GM23248 (cell line): ENCODE results near the gene REG4. TPM values are rescaled to one million over a fixed set of nuclear protein-coding genes. Genes with fewer than 3 reads are reported as not detected.

Source experiments
- DNase-seq: peaks from one replicate; pipeline ENCODE4 v3.0.0-alpha.2; 2015
- H2AFZ ChIP-seq: fragments of 200-600 bp; sonication (generic); 2 replicates; pipeline ENCODE4 v1.6.1; 2016; ENCODE audit warnings: antibody characterized with exemption
- H3F3A ChIP-seq: fragments of 200-600 bp; sonication (generic); 2 replicates; pipeline ENCODE4 v1.6.1; 2016; ENCODE audit warnings: mild to moderate bottlenecking, antibody characterized with exemption, mixed run types; ENCODE audit not compliant: insufficient read depth
- H3K27ac ChIP-seq: fragments of 200-600 bp; sonication (generic); 2 replicates; pipeline ENCODE4 v1.5.1; 2016; ENCODE audit warnings: mild to moderate bottlenecking
- H3K27me3 ChIP-seq: fragments of 200-600 bp; sonication (generic); replicated peaks from 2 replicates; pipeline ENCODE4 v1.6.1; 2016; ENCODE audit warnings: mild to moderate bottlenecking; ENCODE audit not compliant: insufficient read depth
- H3K36me3 ChIP-seq: fragments of 200-600 bp; sonication (generic); 2 replicates; pipeline ENCODE4 v1.6.1; 2016; ENCODE audit warnings: low read depth, mild to moderate bottlenecking
- H3K4me1 ChIP-seq: fragments of 200-600 bp; sonication (generic); 2 replicates; pipeline ENCODE4 v1.6.1; 2016; ENCODE audit warnings: mild to moderate bottlenecking; ENCODE audit not compliant: insufficient read depth
- H3K4me2 ChIP-seq: fragments of 200-600 bp; sonication (generic); one replicate; pipeline ENCODE4 v1.6.1; 2016; ENCODE audit warnings: mild to moderate bottlenecking; ENCODE audit not compliant: unreplicated experiment
- H3K4me3 ChIP-seq: fragments of 200-600 bp; sonication (generic); 2 replicates; pipeline ENCODE4 v1.5.1; 2016; ENCODE audit warnings: mild to moderate bottlenecking
- H3K79me2 ChIP-seq: fragments of 200-600 bp; sonication (generic); 2 replicates; pipeline ENCODE4 v1.6.1; 2016; ENCODE audit warnings: mild to moderate bottlenecking; ENCODE audit not compliant: insufficient read depth
- H3K9ac ChIP-seq: fragments of 200-600 bp; sonication (generic); 2 replicates; pipeline ENCODE4 v1.6.1; 2016; ENCODE audit warnings: mild to moderate bottlenecking
- H3K9me2 ChIP-seq: fragments of 200-600 bp; sonication (generic); 2 replicates; pipeline ENCODE4 v1.6.1; 2016; ENCODE audit warnings: mixed run types, mild to moderate bottlenecking, moderate library complexity; ENCODE audit not compliant: insufficient read depth
- H3K9me3 ChIP-seq: fragments of 200-600 bp; sonication (generic); one replicate; pipeline ENCODE4 v1.6.1; 2017; ENCODE audit warnings: low read depth
- H4K20me1 ChIP-seq: fragments of 200-600 bp; sonication (generic); 2 replicates; pipeline ENCODE4 v1.6.0; 2016; ENCODE audit not compliant: insufficient read depth
- EZH2 ChIP-seq: fragments of 200-600 bp; sonication (generic); IDR thresholded peaks from 2 replicates; pipeline ENCODE4 v1.6.1; 2018; ENCODE audit warnings: antibody characterized with exemption, mild to moderate bottlenecking; ENCODE audit not compliant: insufficient read depth, poor library complexity, severe bottlenecking
- EZH2phosphoT487 ChIP-seq: fragments of 200-600 bp; sonication (generic); IDR thresholded peaks from 2 replicates; pipeline ENCODE4 v1.6.1; 2018; ENCODE audit warnings: antibody characterized with exemption, moderate library complexity, mild to moderate bottlenecking, low read depth; ENCODE audit not compliant: insufficient read depth
- WGBS, 2 experiments: methylation state at CpG; one replicate each; pipeline ENCODE4 v1.1.6; 2015 to 2017; ENCODE audit warnings: low lambda C conversion rate in 2 of 2, low coverage in 1 of 2; ENCODE audit errors: missing lambda C conversion rate in 2 of 2; 5-methylcytosine and 5-hydroxymethylcytosine counted together
- in situ Hi-C: fragments of 300-500 bp; cut with MboI; formaldehyde crosslinking; loops from 2 replicates; pipeline ENCODE4 v1.15.0; 2020
- polyA plus RNA-seq: library from polyadenylated mRNA; unstranded; fragments of >200 nt; fragmentation: Nextera tagmentation; extraction: Ambion mirVana; gene quantifications from 2 replicates; pipeline ENCODE4 v1.2.1, GENCODE V29; 2016
- total RNA-seq: library from RNA; depleted of rRNA; stranded (reverse); fragments of >200 nt; shearing (Covaris generic); gene quantifications from 2 replicates; pipeline ENCODE4 v1.2.3, GENCODE V29; 2014

REG4 gene
- total and polyA plus RNA-seq, 2 experiments from 2014 or later: not detected

DNA sequence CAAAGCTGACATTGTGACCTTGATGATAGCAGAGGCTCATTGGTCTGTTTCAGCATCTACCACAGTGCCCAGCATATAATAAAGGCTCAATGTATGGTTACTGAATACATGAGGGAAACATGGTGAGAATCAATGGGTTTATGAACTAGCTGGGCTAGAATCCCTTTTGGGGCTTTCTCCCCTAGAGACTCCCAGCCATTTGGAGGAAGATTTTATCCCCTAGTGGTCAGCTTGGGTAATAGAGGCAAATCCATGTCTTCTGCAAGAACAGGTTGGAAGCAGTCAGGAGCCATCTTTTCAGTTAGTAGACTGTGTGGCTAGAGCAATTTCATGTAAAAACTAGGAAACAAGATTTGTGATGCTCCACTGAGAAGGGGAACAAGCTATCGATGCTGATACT lies 15.8 kb upstream of the REG4 start:
- no peak overlapping the region for H3K9ac ChIP-seq
- no peak overlapping the region for H2AFZ ChIP-seq
- H3K9me3 ChIP-seq: no peaks in the 10 kb centered on the region
- H3F3A ChIP-seq: no peaks in the 10 kb centered on the region
- no peaks in the 10 kb centered on the region for H3K9me2 ChIP-seq
- H3K4me1 ChIP-seq: no peaks in the 10 kb centered on the region
- H3K4me2 ChIP-seq: no peak overlapping the region
- DNase-seq: peak; percentile 19
- no peaks in the 10 kb centered on the region; the same call in 1 of the 2 replicates for H3K27me3 ChIP-seq
- H3K4me3 ChIP-seq: no peak overlapping the region
- TF ChIP-seq EZH2phosphoT487: no peak
- TF ChIP-seq EZH2: no peak
- in situ Hi-C loops: no loop called here
- WGBS, 2 experiments: 40 to 57% methylated on average over 1 of the region's 1 CpG
- no peak overlapping the region for H3K27ac ChIP-seq
- H3K79me2 ChIP-seq: no peaks in the 10 kb centered on the region
- no peaks in the 10 kb centered on the region for H3K36me3 ChIP-seq
- H4K20me1 ChIP-seq: no peaks in the 10 kb centered on the region

DNA sequence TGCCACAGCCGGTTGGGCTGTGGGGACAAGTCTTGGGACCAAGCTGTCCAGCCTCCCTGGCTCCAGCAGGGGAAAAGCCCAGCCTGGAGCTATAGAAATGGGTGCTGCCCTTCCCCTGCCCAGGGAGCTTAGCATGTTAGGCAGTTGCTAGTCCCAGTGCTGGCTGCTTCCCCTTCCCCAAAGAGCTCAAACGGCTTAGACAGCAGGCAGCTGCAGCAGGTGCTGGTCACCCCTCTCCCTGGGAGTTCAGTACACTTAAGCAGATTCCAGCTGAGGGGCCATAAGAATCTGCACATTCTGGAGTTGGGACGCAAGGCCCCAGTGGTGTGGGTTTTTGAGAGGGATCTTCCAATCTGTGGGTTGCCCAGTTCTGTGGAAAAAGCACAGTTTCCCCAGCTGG lies 11.1 kb upstream of the REG4 start:
- Histone ChIP-seq H4K20me1 (no peaks in the 10 kb centered on the region), H3K27me3 (no peaks in the 10 kb centered on the region; the same call in 1 of the 2 replicates), H3K27ac (no peak overlapping the region), H3F3A (no peaks in the 10 kb centered on the region), H3K36me3 (no peaks in the 10 kb centered on the region), H3K9me3 (no peaks in the 10 kb centered on the region), H2AFZ (no peak overlapping the region), H3K9me2 (no peaks in the 10 kb centered on the region), H3K4me3 (no peak overlapping the region), H3K79me2 (no peaks in the 10 kb centered on the region), H3K4me2 (no peak overlapping the region), H3K9ac (no peak overlapping the region), H3K4me1 (no peaks in the 10 kb centered on the region)
- no peak for TF ChIP-seq EZH2
- TF ChIP-seq EZH2phosphoT487: no peak
- in situ Hi-C loops: no loop called here
- DNase-seq: no peak
- WGBS, 2 experiments: 65 to 85% methylated on average over 3 of the region's 3 CpGs

DNA sequence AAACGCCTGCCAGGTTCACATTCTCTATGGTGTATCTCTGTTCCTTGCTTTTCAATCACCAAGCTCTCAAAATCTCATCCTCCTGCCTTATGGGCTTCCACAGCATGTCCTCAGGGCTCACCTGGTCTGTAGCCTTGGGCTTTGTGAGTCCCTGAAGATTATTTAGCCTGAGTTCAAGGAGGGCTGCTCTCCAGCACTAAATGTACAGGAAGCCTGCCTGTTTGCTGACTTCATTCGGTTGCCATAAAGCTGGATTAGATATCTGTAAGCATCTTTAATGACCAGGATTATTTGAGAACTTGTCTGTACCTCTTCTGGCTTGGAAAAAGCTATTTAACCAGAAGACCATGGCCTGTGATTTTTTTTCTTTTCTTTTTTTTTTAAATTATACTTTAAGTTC lies 6.9 kb upstream of the REG4 start:
- no peaks in the 10 kb centered on the region for H3F3A ChIP-seq
- H3K27ac ChIP-seq: no peak overlapping the region
- DNase-seq: no peak
- H3K79me2 ChIP-seq: no peaks in the 10 kb centered on the region
- H3K27me3 ChIP-seq: no peaks in the 10 kb centered on the region; the same call in 1 of the 2 replicates
- H2AFZ ChIP-seq: no peak overlapping the region
- H3K4me3 ChIP-seq: no peak overlapping the region
- H3K9me2 ChIP-seq: no peaks in the 10 kb centered on the region
- H3K4me1 ChIP-seq: peaks cover 5% of the 10 kb centered on the region; the same call in 1 of the 2 replicates
- no peaks in the 10 kb centered on the region for H3K9me3 ChIP-seq
- H3K9ac ChIP-seq: no peak overlapping the region
- H3K36me3 ChIP-seq: no peaks in the 10 kb centered on the region
- TF ChIP-seq EZH2: no peak
- TF ChIP-seq EZH2phosphoT487: no peak
- H3K4me2 ChIP-seq: no peak overlapping the region
- H4K20me1 ChIP-seq: no peaks in the 10 kb centered on the region
- 83 to 88% methylated on average over 2 of the region's 2 CpGs for WGBS, 2 experiments
- in situ Hi-C loops: no loop called here

DNA sequence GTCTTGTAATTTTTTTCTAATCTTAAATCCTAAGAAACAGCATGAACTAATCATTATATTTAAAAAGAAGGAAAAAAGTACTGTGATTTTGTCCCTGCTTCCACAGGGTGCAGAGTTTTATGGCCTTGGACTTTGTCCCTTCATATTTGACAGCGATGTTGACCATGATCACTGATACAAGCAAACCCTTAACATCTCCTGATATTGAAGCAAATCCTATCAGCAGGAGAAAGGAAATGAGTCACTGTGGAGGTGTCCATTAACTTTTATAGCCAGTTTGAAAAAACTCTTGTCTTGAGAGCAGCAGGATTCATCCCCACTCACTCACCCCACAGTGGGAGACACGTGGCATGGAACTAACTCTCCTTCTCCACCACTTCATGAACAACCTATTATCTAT lies 5.1 kb upstream of the REG4 start:
- peaks cover 5% of the 10 kb centered on the region; the same call in 1 of the 2 replicates for H3K4me1 ChIP-seq
- WGBS, 2 experiments: 69 to 80% methylated on average over 2 of the region's 2 CpGs
- H3K79me2 ChIP-seq: no peaks in the 10 kb centered on the region
- in situ Hi-C loops: no loop called here
- no peak overlapping the region for H3K27ac ChIP-seq
- H3K9ac ChIP-seq: no peak overlapping the region
- no peaks in the 10 kb centered on the region for H4K20me1 ChIP-seq
- no peaks in the 10 kb centered on the region for H3F3A ChIP-seq
- no peaks in the 10 kb centered on the region for H3K27me3 ChIP-seq
- no peak overlapping the region for H3K4me2 ChIP-seq
- no peak overlapping the region for H2AFZ ChIP-seq
- no peaks in the 10 kb centered on the region for H3K9me2 ChIP-seq
- no peaks in the 10 kb centered on the region for H3K9me3 ChIP-seq
- peak; percentile 23 for DNase-seq
- no peak overlapping the region for H3K4me3 ChIP-seq
- H3K36me3 ChIP-seq: no peaks in the 10 kb centered on the region
- no peak for TF ChIP-seq EZH2phosphoT487
- no peak for TF ChIP-seq EZH2

DNA sequence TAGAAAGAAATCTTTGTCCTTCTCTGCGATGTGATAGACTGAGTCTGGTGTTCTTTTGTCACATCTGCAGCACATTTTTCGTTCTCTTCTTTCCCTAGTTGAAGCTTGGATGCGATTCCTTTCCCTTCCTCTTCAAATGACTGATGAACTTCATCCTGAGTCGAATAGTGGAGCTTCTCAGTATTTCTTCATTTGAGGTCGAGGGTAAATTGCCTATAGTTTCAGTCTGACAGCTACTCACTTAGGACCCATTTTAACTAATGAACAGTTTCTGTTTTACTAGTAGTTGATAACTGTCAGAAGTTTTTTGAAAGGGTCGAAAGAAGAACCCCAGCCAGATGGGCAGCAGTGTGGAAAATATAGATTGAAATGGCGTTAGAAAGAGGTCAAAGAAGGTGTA lies 4.7 kb upstream of the REG4 start:
- H2AFZ ChIP-seq: no peak overlapping the region
- TF ChIP-seq EZH2phosphoT487 (no peak), EZH2 (no peak)
- in situ Hi-C loops: no loop called here
- no peaks in the 10 kb centered on the region for H3K79me2 ChIP-seq
- H3K9ac ChIP-seq: no peak overlapping the region
- H3K4me1 ChIP-seq: peaks cover 5% of the 10 kb centered on the region; the same call in 1 of the 2 replicates
- no peaks in the 10 kb centered on the region for H3K9me3 ChIP-seq
- no peak overlapping the region for H3K27ac ChIP-seq
- no peak overlapping the region for H3K4me3 ChIP-seq
- H3K27me3 ChIP-seq: no peaks in the 10 kb centered on the region
- H3F3A ChIP-seq: no peaks in the 10 kb centered on the region
- DNase-seq: no peak
- WGBS, 2 experiments: 76 to 79% methylated on average over 7 of the region's 7 CpGs
- H3K4me2 ChIP-seq: no peak overlapping the region
- H3K36me3 ChIP-seq: no peaks in the 10 kb centered on the region
- H3K9me2 ChIP-seq: no peaks in the 10 kb centered on the region
- no peaks in the 10 kb centered on the region for H4K20me1 ChIP-seq
